Panc1 (cell line): ENCODE results near the gene SCP2. TPM values are rescaled to one million over a fixed set of nuclear protein-coding genes. Genes with fewer than 3 reads are reported as not detected.

Experiments
- ATAC-seq: fragments of 200-7000 bp; cut with Tn5 transposase; 2 replicates; pipeline ENCODE4 v1.9.1; 2020; ENCODE audit warnings: mild to moderate bottlenecking, moderate library complexity
- BruUV-seq: library from RNA; stranded (reverse); fragments of 400-500 nt; replicated peaks from 2 replicates; lab custom pipeline; 2021; lab: Mats Ljungman, UMichigan
- CTCF ChIA-PET: fragments of 300-600 bp; sonication (Branson Sonifier 250); formaldehyde crosslinking; loops from one replicate; lab custom pipeline; 2022; ENCODE audit warnings: antibody characterized with exemption; lab: Charles Lee
- POLR2A ChIA-PET: fragments of 300-600 bp; sonication (Branson Sonifier 250); formaldehyde crosslinking; loops from one replicate; lab custom pipeline; 2022; ENCODE audit warnings: antibody characterized with exemption; lab: Charles Lee
- DNase-seq: peaks from one replicate; pipeline ENCODE4 v3.0.0-alpha.2; 2010; ENCODE audit warnings: low read depth, low spot score
- H3K27ac ChIP-seq: 2 replicates; pipeline ENCODE4 v1.5.1; 2011; ENCODE audit warnings: mild to moderate bottlenecking, low read length, inconsistent platforms
- H3K27me3 ChIP-seq: fragments of 200-500 bp; sonication (Bioruptor generic); 2 replicates; pipeline ENCODE4 v1.6.0; 2014; ENCODE audit warnings: low read length, inconsistent platforms; ENCODE audit not compliant: control insufficient read depth, insufficient read depth
- H3K36me3 ChIP-seq: fragments of 200-500 bp; sonication (Bioruptor generic); 2 replicates; pipeline ENCODE4 v1.5.1; 2014; ENCODE audit warnings: inconsistent platforms, mild to moderate bottlenecking, low read length, moderate library complexity; ENCODE audit not compliant: control insufficient read depth, insufficient read depth
- H3K4me1 ChIP-seq: 2 replicates; pipeline ENCODE4 v1.5.1; 2011; ENCODE audit warnings: inconsistent platforms, mild to moderate bottlenecking, low read length, moderate library complexity; ENCODE audit not compliant: control insufficient read depth, insufficient read depth
- H3K4me3 ChIP-seq, 2 experiments: 2 replicates each; pipeline ENCODE4 v1.5.1; 2011 to 2012; ENCODE audit warnings: low read depth in 2 of 2, low read length in 2 of 2, mild to moderate bottlenecking in 2 of 2, inconsistent platforms in 1 of 2, moderate library complexity in 1 of 2
- H3K9me3 ChIP-seq: fragments of 200-500 bp; sonication (Bioruptor generic); 2 replicates; pipeline ENCODE4 v1.5.1; 2014; ENCODE audit warnings: low read depth, mild to moderate bottlenecking, inconsistent platforms, low read length, moderate library complexity; ENCODE audit not compliant: control insufficient read depth, insufficient read depth
- CTCF ChIP-seq: fragments of 450-650 bp; IDR thresholded peaks from 2 replicates; pipeline ENCODE4 v1.5.1; 2017; ENCODE audit warnings: mild to moderate bottlenecking
- POLR2AphosphoS5 ChIP-seq: IDR thresholded peaks from 2 replicates; pipeline ENCODE4 v1.6.1; 2012; ENCODE audit warnings: mild to moderate bottlenecking, low read depth, low read length, moderate library complexity
- REST ChIP-seq, 2 experiments: IDR thresholded peaks; 2 replicates each; pipeline ENCODE4 v1.6.1; 2011 to 2012; ENCODE audit warnings: low read depth in 2 of 2, control low read depth in 1 of 2, low read length in 1 of 2, mild to moderate bottlenecking in 1 of 2, moderate library complexity in 1 of 2; ENCODE audit not compliant: insufficient read depth in 1 of 2
- SIN3A ChIP-seq: IDR thresholded peaks from 2 replicates; pipeline ENCODE4 v1.6.1; 2012; ENCODE audit warnings: low read depth, mild to moderate bottlenecking, low read length, moderate library complexity, borderline replicate concordance; ENCODE audit not compliant: insufficient read depth
- TCF7L2 ChIP-seq: IDR thresholded peaks from 2 replicates; pipeline ENCODE4 v1.6.1; 2011; ENCODE audit warnings: mild to moderate bottlenecking, low read depth, low read length, inconsistent platforms
- in situ Hi-C: cut with HindIII; loops from 2 replicates; pipeline ENCODE4 v1.10.0; 2016; ENCODE audit warnings: low sequenced_read_pairs, low pct_unique_long_range_greater_than_20kb
- intact Hi-C: fragments of 100-400 bp; cut with micrococcal nuclease; formaldehyde crosslinking; loops from one replicate; pipeline ENCODE4 v1.10.0; 2022; ENCODE audit not compliant: unreplicated experiment
- total RNA-seq: library from RNA; stranded (reverse); gene quantifications from one replicate; pipeline ENCODE4 v1.2.1, GENCODE V29; 2021; ENCODE audit not compliant: unreplicated experiment

SCP2 gene
- total RNA-seq, 1 experiment from 2014 or later, result 88.7 TPM

DNA sequence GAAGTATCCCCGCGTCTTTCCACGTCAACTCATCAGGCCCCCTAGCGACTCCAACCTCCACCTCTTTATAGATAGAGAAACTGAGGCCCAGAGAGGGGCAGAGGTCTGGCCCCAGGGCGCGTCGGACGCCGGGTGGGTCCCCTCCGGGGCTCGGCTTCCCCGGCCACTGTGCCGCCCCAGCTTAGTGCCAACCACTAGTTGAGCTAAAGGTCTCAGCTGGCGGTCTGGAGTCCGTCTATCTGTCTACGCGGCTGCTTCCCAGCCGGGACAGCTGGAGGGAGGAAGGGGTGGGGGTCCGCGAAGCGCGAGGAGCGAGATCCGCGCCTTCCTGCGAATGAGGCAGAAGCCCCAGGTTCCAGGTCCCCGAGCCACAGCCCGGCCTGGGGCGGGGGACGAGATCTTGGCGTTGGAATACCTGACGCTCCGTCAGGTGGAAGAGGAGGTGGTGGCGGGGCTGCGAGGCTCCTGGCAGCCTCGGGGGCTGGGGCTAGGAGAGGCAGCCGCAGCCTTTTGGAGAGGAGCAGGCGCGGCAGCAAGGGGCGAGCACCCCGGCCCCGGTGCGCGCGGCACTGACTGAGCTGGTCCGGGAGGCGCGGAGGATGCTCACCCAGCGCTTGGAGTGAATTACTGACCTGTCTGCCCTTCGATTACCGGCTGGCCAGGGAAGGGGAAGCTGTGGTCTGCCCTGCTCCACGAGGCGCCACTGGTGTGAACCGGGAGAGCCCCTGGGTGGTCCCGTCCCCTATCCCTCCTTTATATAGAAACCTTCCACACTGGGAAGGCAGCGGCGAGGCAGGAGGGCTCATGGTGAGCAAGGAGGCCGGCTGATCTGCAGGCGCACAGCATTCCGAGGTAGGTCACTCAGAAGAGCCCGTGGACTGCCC lies 135.9 kb downstream of the SCP2 start:
- ATAC-seq, result no peak
- TF ChIP-seq POLR2AphosphoS5, result no peak
- TF ChIP-seq REST (IDR thresholded peaks at IDR 0.05; ENCODE audit: insufficient read depth in 1 of 2, low read depth in 2 of 2, low read length in 1 of 2), result no peak
- no peaks in the 10 kb centered on the region for H3K9me3 ChIP-seq
- no peak for DNase-seq
- ChIA-PET POLR2A (no interaction called here), CTCF (no interaction called here)
- no peaks in the 10 kb centered on the region; the same call in 1 of the 2 replicates for H3K27me3 ChIP-seq
- in situ Hi-C loops, result no loop called here
- intact Hi-C loops, result no loop called here
- no peaks in the 10 kb centered on the region for H3K4me1 ChIP-seq
- no TSS peak for BruUV-seq
- no peaks in the 10 kb centered on the region for H3K36me3 ChIP-seq
- H3K4me3 ChIP-seq, result no peak overlapping the region; a peak in 1 of 4 replicates
- H3K27ac ChIP-seq, result no peak overlapping the region

- ChIA-PET POLR2A (no interaction called here), CTCF (no interaction called here)
- DNase-seq, result no peak
- Histone ChIP-seq H3K4me3 (no peak overlapping the region), H3K4me1 (no peaks in the 10 kb centered on the region), H3K9me3 (no peaks in the 10 kb centered on the region), H3K27me3 (no peaks in the 10 kb centered on the region; the same call in 1 of the 2 replicates), H3K36me3 (no peaks in the 10 kb centered on the region), H3K27ac (no peak overlapping the region)
- ATAC-seq, result no peak
- no peak for TF ChIP-seq TCF7L2
- TF ChIP-seq REST (IDR thresholded peaks at IDR 0.05; ENCODE audit: insufficient read depth in 1 of 2, low read depth in 2 of 2, low read length in 1 of 2), result no peak
- TF ChIP-seq SIN3A, result no peak
- no peak for TF ChIP-seq POLR2AphosphoS5
- no peak for TF ChIP-seq CTCF
- BruUV-seq, result no TSS peak
- in situ Hi-C loops, result no loop called here
- intact Hi-C loops, result no loop called here
Measured at GRCh38 chr1:53063744-53064515, 136.9 kb downstream of the SCP2 start.
